Measurements from ENCODE around the gene ITGB4. TPM values are rescaled to one million over a fixed set of nuclear protein-coding genes. Genes with fewer than 3 reads are reported as not detected.
A peak's percentile ranks its signal among the peaks of the same experiment; 100 is the strongest.

The ITGB4 gene
- total and polyA plus RNA-seq, 10 of the 15 experiments (the other 5 are each of a cell fraction or from before 2014, with no cell fraction given): 0.06 to 1.6 (median 0.27) TPM; not detected in 2

GRCh38 chr17:75774991-75775668 is 53.9 kb downstream of the ITGB4 start:
- no TSS peak for BruUV-seq (replicated peaks)
- ChIA-PET SMC1A (ENCODE audit: uncharacterized antibody, unreplicated experiment) (interaction anchor here (0.6 to 1.8 kb wide), 2 partner anchors 10 to 108 kb away, joined by 3 to 11 read pairs; partner anchors contain the start of genes GALK1 and RECQL5), POLR2A (interaction anchor here (1.2 to 5.3 kb wide), 6 partner anchors 8 to 73 kb away, joined by 3 to 40 read pairs (median 13); partner anchors contain the start of genes GALK1 and UNC13D), RAD21 (ENCODE audit: unreplicated experiment) (interaction anchor here (1.4 to 2.1 kb wide), 2 partner anchors 13 to 22 kb away, joined by 4 to 9 read pairs; no protein-coding TSS in a partner anchor), CTCF (interaction anchor here (1.0 to 5.4 kb wide), 4 partner anchors 10 to 86 kb away, joined by 4 to 32 read pairs (median 16); partner anchors contain the start of gene GALK1)
- DNase-seq (ENCODE audit: low read depth, low spot score): no peak
- Histone ChIP-seq H3K9ac (ENCODE audit: control insufficient read depth, insufficient read depth, low read length) (no peak overlapping the region), H3K4me3 (no peak overlapping the region), H3K36me3 (ENCODE audit: control insufficient read depth in 2 of 2, insufficient read depth in 2 of 2, low read length in 1 of 2) (peaks cover 0 to 18% of the 10 kb centered on the region in 2 experiments), H3K9me3 (replicated peaks; ENCODE audit: control insufficient read depth, insufficient read depth, low read length) (no peaks in the 10 kb centered on the region), H3K27me3 (replicated peaks in 1 of 2; ENCODE audit: control insufficient read depth in 2 of 2, insufficient read depth in 2 of 2, low read length in 1 of 2) (no peaks in the 10 kb centered on the region), H4K20me1 (ENCODE audit: control insufficient read depth, insufficient read depth) (peaks cover 10% of the 10 kb centered on the region), H3K79me2 (ENCODE audit: control insufficient read depth, insufficient read depth, low read length) (peaks cover 30% of the 10 kb centered on the region), H3K4me1 (ENCODE audit: control insufficient read depth, insufficient read depth, low read length) (no peaks in the 10 kb centered on the region; the same call in 1 of the 2 replicates), H3K27ac (ENCODE audit: control insufficient read depth, insufficient read depth) (no peak overlapping the region), H2AFZ (ENCODE audit: control insufficient read depth, low read depth, low read length) (no peak overlapping the region), H3K4me2 (ENCODE audit: control insufficient read depth, insufficient read depth) (no peak overlapping the region)
- no peak for ATAC-seq
- intact Hi-C loops (cut with micrococcal nuclease; ENCODE audit: unreplicated experiment): loop anchor here (5.0 kb wide), 1 partner anchor 122 kb away; the partner anchor contains the start of gene TRIM65
- no peak for FAIRE-seq
- in situ Hi-C loops (cut with MboI): no loop called here
- WGBS (ENCODE audit: insufficient coverage, insufficient replicate concordance, low lambda C conversion rate, missing lambda C conversion rate): 60% methylated on average over 6 of the region's 6 CpGs
- TF ChIP-seq TAF1 (IDR thresholded peaks at IDR 0.05; ENCODE audit: borderline replicate concordance, low read depth, low read length) (0 out of 2 replicates have a peak, but pooled peaks have one; percentile 21), ZSCAN29 (IDR thresholded peaks at IDR 0.05) (no peak), SIX5 (IDR thresholded peaks at IDR 0.05; ENCODE audit: low read depth, low read length, severe bottlenecking) (no peak), FOXM1 (IDR thresholded peaks at IDR 0.05; ENCODE audit: low read depth, low read length) (peak; percentile 27; the same call in 1 of the 2 replicates), TCF12 (IDR thresholded peaks at IDR 0.05; ENCODE audit: low read depth, low read length) (no peak), MTA3 (IDR thresholded peaks at IDR 0.05; ENCODE audit: borderline replicate concordance, low read length) (0 out of 2 replicates have a peak, but pooled peaks have one; percentile 27), SKIL (IDR thresholded peaks at IDR 0.05; ENCODE audit: low read depth, poor library complexity, severe bottlenecking) (no peak), CEBPB (IDR thresholded peaks at IDR 0.05; ENCODE audit: borderline replicate concordance in 1 of 2, low read depth in 2 of 2, low read length in 2 of 2) (no peak), NR2C2 (IDR thresholded peaks at IDR 0.05; ENCODE audit: borderline replicate concordance, control insufficient read depth, insufficient read length, low read depth) (no peak), CHD1 (IDR thresholded peaks at IDR 0.05; ENCODE audit: low read depth, low read length) (no peak), ATF2 (IDR thresholded peaks at IDR 0.05; ENCODE audit: low read length) (0 out of 2 replicates have a peak, but pooled peaks have one; percentile 7), MEF2A (IDR thresholded peaks at IDR 0.05; ENCODE audit: insufficient read depth, low read depth, low read length) (no peak), PRDM15 (CRISPR knock-in tag; IDR thresholded peaks at IDR 0.05) (no peak), POLR2AphosphoS2 (IDR thresholded peaks at IDR 0.05; ENCODE audit: low read depth, low read length) (no peak), IRF4 (IDR thresholded peaks at IDR 0.05; ENCODE audit: low read depth, low read length) (0 out of 2 replicates have a peak, but pooled peaks have one; percentile 5)
